GM12875 (cell line): ENCODE data around the gene MSANTD1.

Experiments
- H3K4me3 ChIP-seq: one replicate; pipeline ENCODE4 v1.5.1; 2011; ENCODE audit warnings: low read depth, low read length, control low read depth
- TF ChIP-seq, protein P1 (sequence below): IDR thresholded peaks from 2 replicates; pipeline ENCODE4 v1.5.1; 2011; ENCODE audit warnings: low read depth, mild to moderate bottlenecking, control low read depth, inconsistent platforms, low read length, moderate library complexity, borderline replicate concordance; ENCODE audit not compliant: insufficient read depth

MSANTD1 gene

GRCh38 chr4:3223346-3223745 lies 25.6 kb upstream of the MSANTD1 start:
- TF ChIP-seq, protein P1, sequence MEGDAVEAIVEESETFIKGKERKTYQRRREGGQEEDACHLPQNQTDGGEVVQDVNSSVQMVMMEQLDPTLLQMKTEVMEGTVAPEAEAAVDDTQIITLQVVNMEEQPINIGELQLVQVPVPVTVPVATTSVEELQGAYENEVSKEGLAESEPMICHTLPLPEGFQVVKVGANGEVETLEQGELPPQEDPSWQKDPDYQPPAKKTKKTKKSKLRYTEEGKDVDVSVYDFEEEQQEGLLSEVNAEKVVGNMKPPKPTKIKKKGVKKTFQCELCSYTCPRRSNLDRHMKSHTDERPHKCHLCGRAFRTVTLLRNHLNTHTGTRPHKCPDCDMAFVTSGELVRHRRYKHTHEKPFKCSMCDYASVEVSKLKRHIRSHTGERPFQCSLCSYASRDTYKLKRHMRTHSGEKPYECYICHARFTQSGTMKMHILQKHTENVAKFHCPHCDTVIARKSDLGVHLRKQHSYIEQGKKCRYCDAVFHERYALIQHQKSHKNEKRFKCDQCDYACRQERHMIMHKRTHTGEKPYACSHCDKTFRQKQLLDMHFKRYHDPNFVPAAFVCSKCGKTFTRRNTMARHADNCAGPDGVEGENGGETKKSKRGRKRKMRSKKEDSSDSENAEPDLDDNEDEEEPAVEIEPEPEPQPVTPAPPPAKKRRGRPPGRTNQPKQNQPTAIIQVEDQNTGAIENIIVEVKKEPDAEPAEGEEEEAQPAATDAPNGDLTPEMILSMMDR, result no peak
- no peak overlapping the region for H3K4me3 ChIP-seq

GRCh38 chr4:3223956-3224748 lies 24.8 kb upstream of the MSANTD1 start:
- TF ChIP-seq, protein P1, result no peak
- H3K4me3 ChIP-seq, result no peak overlapping the region

DNA sequence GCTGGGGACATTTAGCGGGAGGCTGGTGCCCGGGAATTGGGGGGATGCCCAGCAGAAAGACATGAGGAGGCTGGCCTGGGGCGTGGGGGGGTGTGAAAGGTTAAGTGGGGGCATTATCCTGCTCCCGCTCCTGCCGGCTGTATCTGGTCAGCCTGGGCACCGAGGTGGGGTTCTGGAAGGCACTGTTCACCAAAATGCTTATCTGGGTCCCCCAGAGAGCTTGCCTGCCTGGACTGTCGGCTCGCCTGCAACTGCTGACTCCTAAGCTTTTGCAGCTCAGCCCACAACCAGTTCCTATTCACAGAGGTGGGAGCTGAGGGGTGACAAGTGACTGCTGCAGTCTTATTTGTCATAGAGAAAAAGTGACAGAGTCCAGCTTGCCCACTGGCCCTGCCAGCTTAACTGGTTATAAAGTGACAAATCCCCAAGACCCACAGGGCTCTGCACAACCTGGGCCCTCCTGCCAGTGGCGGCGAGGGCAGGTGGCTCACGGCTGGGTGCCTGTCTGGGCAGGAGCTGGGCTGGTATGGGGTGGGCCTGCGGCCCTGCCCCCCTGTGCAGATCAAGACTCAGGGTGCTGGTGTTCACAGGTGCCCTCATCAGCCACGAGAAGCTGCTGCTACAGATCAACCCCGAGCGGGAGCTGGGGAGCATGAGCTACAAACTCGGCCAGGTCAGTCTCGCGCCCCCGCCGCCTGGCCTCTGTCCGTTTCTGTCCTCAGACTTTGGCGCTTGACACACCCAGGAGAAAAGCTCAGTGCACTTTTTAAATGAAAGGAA lies 23.7 kb upstream of the MSANTD1 start:
- H3K4me3 ChIP-seq, result no peak overlapping the region
- TF ChIP-seq, protein P1, result no peak

- TF ChIP-seq, protein P1, result no peak
- no peak overlapping the region for H3K4me3 ChIP-seq
Observed at GRCh38 chr4:3225936-3226335, 23.0 kb upstream of the MSANTD1 start.

GRCh38 chr4:3226467-3226866 lies 22.5 kb upstream of the MSANTD1 start:
- TF ChIP-seq, protein P1, result no peak

GRCh38 chr4:3226944-3227343 lies 22.0 kb upstream of the MSANTD1 start:
- TF ChIP-seq, protein P1, result no peak

More at GRCh38 chr4:3226467-3226866, 22.5 kb upstream of the MSANTD1 start:
- no peak overlapping the region for H3K4me3 ChIP-seq

More at GRCh38 chr4:3226944-3227343, 22.0 kb upstream of the MSANTD1 start:
- no peak overlapping the region for H3K4me3 ChIP-seq
